Activated T-cell treated with anti-CD3 and anti-CD28 coated beads, Interleukin-2, amount 50 U/mL, for 48 hours (primary cell): ENCODE measurements around the gene PRMT7.

ENCODE experiments used
- DNase-seq, 2 experiments: peaks; one replicate each; pipeline ENCODE4 v3.0.0-alpha.2; 2020

Gene PRMT7

DNA sequence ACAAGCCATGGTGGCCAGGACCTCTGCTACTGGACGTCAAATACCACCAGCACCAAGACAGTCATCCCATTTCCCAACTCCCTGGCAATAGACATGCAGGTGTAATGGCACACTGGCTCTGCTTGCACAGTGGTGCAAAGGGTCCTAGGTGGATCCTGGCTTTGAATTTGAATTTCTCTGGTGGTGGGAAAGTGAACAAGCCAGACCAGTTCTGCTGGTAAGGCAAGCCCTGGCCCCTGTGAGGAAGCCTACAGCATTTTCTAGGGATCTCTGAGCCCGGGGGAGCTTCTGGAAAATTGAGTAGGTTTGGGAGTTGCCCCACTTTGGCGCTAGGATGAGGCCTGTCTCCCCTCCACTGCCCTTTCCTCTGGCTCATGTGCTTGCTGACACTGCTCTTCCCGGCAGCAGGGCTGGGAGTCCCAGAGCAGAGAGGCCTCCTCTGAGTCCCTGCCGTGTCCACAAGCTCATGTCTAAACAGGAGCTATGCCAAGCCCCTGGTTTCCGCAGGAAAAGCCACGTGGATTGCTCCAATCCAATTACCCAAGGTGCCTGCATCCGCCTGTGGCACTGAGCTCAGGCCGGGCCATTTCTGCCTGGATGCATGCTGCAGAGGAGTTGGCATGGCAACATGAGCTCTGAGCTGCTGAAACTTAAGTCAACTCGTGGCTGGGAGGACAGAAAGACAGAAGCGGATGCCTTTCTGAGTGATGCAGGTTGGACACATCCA, 67.0 kb downstream of the PRMT7 start:
- DNase-seq: no peak

DNA sequence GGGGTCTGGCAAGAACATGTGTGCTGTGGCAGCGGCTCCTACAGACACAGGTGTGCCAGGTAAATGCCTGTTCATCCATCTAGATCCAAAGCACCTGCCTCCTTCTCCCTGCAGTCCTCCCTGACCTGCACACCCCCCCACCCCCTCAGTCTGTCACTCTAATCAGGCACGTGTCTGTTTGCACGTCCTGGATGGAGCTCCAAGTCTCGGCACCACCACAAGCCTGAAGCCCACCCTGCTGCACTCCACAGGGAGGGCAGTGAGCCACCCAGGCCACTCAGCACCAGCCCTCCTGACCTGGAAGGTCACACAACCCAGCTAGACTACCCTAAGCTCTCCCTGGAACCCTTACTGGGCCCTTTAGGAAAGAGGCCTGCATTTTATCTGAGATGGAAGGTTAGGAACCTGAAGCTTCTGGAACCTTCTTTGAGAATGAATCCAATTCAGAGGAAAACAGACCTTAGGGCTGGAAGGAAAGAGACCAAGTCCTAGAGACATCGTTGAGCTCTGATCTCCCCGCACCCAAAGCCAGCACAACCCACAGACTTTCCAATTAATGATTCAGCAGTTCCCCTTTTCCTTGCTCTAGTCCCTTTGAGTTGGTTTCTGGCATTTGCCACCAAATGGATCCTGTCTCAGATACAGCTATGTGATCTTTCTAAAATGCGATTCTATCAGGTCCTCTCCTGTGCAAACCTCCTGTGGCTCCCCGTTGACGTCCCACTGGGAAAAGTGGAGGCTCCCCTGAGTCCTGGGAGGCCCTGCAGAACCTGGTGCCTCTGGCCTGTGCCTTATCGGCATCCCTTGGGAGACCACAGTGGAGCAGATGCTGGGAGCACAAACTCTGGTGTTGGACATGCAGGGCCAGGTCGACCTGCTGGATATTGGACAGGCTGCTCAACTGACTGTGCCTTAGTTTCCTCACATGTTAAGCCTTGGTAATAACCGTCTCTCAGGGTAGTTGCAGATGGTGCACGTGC, 67.9 kb downstream of the PRMT7 start:
- DNase-seq: no peak

DNA sequence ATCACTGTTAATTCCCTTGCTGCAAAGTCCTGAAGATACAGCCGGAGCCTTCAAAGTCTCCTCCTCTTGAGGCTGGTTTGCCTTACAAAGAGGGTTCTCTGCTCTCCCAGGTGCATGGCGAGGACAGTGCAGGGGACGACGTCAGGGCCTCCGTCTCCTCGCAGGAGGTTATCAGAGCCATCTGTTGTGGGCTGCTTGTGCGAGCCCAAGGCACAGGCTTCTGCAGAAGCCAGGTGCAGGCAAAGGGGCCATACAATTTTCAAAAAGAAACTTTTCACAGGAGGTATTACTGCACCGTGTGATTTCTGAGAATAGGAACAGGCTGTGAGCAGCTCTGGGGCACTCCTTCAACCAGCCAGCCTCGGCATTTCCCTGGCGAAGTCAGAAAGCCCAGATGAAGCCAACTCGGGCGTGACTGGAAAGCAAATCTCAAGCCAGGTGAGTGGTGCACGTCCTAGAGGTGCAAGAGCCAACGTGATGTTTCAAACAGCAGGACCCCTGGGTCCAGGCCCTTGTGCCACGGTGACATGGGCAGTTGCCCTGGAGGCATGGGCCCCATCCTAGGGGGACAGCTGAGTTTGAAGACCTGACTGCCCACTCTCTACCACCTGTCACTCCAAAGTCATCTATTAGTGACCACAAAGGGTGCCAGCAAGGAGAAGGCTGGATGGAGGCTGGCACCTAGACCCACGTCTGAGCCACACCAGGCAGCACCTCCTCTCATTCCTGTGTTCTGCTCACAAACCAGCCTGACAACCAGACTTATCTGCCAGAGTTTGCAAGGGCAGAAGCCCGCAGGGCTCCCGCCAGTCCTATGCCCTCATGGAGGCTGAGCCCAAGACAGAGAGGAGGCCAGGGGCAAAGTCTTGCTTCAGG, 68.9 kb downstream of the PRMT7 start:
- DNase-seq: no peak

DNA sequence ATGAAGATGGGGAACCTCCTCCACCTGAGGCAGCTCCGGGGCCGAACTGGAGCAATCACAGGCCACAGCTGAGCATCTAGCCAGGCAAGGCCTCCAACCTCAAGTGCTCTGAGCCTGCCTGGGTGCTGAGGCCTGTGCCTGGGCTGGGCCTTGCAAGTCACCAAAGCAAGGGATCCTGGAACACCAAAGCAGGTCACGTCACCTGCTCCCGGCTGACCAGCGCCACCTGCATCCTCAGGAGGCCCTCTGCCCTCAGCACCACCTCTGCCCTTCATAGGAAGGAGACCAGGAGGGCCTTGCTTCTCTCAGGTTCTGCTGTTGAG, 69.5 kb downstream of the PRMT7 start:
- no peak for DNase-seq

DNA sequence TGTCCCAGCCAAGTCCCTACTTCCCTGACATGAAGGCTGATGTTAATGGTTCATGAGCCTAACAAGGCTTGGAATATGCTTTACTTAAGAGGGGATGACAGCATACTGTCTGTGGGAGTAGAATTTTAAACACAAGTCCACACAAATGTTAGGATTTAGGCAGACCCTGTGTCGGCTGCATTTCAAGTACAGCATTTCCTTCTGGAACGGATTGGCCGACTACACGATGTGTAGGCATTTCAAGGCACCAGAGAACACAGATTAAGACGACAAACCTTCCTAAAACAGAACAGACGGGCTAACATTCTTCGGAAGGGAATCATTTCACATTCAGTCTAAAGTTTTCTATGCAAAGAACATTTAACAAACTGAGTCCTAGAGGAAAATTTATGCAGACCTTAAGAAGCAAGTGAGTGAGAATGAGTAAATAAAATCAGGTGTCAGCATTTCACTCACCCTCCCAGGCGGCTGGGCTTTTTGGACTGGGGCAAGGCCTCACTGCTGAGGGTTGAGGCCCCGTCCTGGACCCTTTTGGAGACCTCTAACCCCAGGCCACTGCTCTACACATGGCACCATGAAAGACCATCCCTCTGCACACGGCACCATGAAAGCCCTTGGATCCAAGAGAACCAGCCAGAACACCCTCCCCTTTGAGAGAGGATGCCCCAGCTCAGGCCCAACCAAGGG, 70.0 kb downstream of the PRMT7 start:
- DNase-seq: no peak

DNA sequence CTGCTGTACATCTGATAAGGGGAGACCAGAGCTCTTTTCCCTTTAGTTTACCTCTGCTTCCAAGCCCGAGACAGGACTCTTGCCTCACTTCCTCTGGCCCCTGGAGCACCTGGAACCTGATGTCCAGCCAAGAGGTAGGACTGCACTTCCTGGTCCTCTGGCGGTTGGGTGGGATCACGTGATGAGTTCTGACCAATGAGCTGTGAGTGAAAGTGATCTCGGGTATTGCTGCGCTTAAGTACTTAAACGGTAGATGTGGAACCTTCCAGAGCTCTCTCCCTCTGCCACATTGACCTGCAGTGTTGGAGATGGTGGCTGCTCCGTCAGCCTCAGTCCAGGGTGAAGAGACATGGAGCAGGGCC, 70.5 kb downstream of the PRMT7 start:
- no peak for DNase-seq

DNA sequence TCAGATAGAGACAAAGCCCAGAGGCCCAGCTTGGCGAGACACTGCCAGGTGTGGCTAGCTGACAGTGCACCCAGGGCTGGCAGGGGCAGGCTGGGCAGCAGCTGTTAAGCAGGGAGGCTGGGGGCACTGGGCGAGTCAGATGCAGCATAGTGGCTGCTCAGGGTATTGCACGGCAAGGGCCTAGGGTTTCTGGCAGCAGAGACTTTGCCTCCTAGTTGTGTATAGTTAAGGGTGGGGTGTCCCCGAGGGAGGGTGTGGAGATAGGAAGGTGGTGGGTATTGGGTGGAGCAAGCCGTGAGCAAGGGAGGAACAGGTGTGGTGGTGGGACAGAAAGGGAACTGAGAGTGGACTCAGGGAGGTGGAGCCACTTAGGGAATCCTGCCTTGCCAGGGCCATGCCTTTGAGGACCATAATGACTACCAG, 71.5 kb downstream of the PRMT7 start:
- DNase-seq: no peak

DNA sequence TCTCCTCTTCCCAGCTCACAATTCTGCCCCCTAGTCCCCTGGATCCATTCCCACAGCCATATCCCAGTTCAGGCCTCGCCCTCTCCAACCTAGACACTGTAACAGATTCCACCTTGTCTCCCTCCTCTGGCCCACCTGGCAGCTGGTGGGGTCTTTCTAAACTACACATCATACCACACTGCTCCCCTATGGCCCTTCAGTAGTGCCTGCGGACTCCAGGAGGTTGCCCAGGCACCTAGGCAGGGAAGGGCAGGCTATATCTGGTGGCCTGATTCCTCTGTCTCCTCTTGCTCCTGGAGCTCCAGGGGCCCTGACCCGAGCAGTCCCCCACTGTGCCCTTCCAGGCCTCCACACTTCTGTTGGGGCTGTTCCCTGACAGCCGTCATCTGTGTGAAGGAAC, 73.0 kb downstream of the PRMT7 start:
- no peak for DNase-seq

DNA sequence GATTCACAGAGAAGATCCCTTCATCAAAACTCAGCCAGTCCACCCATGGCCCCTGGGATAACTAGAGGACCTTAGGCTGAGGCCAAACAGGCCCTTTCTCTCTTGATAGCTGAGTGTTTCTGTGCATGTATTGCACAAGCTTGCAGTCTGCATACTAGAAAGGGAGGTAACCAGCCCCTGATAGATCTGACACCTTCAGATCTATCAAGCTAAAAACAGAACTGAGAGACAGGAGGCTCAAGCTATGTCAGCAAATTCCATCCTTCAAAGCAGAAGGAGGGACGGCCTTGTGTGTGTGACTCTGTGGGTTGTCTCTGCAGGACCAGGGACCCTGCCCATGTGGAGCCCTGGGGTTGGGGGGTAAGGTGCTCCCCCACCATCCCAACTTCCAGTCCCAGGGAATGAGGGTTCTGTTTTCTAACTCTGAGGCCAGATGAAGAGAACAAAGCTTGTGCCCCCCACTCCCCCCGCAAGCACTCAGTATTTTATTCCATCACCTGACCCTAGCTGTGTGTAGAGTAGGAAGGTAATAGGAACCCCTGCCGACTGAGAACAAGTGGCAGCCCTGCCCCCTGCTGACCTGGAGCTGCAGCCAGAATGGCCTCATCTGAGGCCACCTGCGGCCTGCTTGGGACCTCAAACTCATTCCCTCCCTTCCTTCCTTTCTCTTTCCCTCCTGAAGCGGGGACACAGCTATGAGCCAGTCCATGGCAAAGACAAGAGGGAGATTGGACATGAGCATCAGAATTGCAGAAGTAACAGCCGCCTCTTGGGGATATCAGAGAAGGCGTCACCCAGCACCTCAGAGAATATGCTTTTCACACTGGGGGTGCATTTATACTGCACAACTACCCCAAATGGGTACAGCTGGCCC, 73.7 kb downstream of the PRMT7 start:
- DNase-seq: no peak

DNA sequence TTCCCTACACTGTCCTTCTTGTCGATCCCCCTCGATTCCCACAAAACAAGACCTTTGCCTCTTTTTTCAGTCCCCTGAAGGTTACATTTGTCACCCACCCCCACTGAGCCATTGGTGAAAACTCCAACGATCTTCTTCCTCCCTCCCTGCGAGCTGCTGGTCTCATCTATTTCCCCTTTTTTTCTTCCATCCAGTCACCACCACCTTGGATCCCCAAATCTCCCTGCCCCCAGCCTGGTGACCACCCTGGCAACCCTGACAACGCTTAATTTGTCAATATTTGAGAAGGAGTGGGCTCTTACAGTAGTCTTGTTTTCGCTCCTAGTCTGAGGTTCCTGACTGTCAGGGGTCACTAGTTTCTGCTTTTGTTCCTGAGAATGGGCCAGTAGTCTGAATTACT, 74.6 kb downstream of the PRMT7 start:
- DNase-seq: no peak

DNA sequence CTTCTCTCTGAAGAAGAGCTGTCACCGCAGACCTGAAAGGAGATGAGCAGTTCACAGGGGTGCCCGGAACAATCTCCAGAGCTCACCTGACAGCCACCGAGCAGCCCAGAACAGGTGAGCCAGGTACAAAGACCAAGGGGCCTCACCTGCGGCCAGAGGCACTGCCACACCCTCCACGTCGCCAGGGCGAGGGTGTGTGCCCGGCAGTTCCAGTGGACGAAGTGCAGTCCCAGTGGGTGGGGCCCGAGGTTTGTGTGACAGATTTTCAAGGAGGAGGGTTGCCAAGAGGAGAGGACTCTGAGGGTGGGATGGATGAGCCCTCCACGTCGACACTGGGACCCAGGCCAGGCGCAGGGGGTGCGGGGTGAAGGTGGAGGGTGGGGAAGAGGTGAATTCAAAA, 75.8 kb downstream of the PRMT7 start:
- DNase-seq: no peak

DNA sequence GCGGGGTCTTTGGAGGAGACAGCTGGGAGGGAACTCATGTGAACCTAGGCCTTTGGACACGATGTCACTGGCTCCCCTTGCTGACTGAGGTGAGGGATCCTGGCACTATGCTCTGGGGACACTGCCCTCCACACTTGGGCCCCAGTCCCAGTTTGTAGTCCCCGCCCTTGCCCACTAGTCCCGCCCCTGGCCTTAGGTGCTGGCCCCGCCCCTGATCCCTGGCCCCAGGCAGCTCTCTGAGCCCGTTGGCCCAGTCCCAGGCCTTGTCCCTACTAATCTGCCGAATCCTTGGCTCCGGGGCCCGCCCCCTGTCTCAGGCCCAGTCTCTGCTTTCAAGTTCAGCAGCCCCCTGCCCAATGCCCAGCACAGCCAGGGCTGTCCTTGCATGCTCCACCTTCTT, 76.5 kb downstream of the PRMT7 start:
- DNase-seq: no peak

DNA sequence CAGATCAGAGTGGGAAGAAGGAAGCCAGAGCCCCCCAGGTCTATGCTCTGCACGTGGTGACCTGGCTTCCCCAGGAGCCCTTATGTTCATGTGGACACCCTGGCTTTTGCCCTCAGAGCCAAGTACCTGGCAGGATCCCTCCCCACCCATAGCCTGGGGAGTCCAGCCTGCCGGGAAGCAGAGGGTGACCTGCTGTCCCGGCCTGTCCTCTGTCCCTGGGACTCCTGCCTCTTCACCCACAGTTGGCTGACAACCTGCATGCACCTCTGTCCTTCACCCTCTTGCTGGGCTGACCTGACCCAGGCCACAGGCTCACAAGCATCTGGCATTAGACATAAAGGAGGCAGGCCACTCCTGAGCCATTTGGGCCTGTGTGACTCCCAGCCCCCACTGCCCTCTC, 77.3 kb downstream of the PRMT7 start:
- DNase-seq: no peak

DNA sequence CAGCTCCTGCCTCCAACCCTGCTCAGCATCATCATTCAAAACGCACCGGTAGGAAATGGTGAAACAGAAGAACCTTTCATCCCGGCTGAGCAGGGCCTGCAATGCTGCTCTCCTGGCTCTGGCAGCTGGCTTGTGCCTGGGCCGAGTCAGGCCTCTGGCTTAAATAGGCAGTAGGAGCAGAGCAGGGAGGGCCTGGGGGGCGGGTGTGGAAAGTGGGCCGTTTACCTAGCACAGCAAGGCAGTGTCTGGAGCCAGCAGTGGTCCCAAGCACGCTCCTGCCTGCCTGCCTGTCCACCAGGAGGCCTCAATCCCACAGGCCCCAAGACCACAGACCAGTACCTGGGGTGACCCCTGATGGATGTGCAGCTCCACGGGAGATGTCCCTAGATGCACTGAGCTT, 78.2 kb downstream of the PRMT7 start:
- DNase-seq: no peak

DNA sequence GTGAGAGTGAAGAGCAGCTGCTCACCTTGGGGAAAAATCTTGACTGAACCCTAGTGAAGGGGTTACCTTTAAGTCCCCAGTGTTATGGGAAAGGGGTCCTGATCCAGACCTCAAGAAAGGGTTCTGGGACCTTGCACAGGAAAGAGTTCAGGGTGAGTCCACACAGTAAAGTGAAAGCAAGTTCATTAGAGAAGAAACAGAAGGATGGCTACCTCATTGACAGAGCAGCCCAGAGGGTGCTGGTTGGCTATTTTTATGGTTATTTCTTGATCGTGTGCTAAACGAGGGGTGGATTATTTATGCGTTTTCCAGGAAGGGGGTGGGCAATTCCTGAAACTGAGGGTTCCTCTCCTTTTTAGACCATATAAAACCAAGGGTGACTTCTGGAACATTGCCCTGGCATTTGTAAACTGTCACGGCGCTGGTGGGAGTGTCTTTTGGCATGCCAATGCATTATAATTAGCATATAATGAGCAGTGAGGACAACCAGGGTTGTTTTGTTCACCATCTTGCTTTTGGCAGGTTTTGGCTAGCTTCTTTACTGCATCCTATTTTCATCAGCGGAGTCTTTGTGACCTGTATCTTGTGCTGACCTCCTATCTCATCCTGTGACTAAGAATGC, 79.0 kb downstream of the PRMT7 start:
- no peak for DNase-seq

DNA sequence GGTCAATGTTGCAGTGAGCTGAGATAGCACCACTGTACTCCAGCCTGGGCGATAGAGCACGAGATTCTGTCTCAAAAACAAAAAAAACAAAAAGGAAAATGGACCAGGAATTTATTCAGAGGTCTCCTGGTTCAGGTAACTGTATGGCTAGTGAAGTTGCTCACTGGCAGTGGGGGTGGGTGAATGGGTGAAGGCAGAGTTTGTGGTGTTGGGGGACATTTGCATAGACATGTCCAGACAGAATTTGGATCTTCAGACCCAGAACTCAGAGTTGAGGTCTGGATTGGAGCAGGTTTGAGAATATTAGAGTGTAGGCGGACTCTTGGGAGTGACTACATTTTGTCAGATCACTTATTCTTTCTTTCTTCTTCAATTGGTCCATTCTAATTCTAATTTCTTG, 82.5 kb downstream of the PRMT7 start:
- DNase-seq: no peak

DNA sequence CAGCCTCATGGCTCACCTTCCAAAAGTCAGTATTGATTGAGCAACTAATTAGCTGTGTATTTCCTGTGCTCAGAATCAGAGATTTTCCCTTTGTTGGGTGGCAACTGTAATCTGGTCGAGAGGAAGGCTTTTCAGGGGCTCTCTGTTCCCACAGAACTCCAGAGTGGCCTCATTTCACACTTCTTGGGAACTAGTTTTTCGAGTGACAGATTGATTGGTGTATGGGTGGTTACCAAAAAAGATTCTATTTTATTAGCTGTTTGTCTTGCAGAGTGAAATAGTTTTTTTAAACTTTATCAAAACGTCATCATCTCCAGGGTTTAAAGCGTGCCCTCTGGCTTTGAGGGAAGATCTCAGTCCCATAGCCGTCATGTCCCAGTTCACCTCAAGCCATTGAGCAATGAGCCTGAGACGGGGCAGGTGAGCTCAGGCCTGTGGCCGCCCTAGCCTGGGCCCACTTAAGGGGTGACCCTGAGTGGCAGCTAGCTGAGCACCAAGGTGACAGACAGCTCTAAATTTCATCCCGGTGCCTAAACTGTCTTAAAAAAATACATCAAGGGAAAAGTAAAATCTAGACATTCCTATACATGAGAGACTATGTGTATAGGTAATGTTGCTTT, 84.5 kb downstream of the PRMT7 start:
- DNase-seq: no peak

DNA sequence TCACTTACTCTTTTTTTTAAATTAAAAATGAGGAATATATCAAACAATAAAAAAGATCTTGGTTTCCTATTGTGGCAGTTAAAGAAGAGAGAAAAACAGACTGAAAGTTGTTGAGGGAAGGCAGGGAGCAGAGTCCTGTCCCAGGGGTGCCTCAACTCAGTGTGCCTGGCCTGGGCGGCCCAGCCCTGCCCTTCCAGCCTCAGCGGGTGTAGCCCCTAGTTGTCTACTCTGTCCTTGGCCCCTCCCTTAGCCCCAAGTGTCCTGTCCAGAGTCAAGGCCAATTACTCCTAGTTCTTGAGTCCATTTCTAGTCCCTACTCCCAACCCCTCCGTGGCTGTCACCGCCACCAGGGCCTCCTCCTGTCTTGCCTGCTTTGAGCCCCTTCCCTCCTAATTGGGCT, 85.0 kb downstream of the PRMT7 start:
- DNase-seq: no peak

DNA sequence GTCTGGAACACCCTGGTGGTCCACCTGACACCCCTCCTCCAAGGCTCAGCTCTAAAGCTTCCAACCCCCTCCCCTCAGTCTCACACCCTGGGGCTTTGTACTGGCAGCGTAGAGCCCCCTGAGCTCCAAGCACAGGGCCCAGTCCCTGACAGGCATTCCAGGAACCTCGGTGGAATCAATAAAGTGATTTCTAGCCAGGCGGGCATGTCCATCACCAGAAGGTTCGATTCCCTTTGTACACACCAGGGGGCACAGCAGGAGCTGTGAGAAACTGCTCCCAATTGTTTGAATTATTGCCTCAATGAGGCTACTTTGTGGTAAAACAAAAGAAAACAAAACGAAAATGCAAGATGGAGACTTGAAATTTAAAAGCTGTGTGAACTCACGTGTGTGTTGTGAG, 85.7 kb downstream of the PRMT7 start:
- DNase-seq: peak; percentile 56 to 59

DNA sequence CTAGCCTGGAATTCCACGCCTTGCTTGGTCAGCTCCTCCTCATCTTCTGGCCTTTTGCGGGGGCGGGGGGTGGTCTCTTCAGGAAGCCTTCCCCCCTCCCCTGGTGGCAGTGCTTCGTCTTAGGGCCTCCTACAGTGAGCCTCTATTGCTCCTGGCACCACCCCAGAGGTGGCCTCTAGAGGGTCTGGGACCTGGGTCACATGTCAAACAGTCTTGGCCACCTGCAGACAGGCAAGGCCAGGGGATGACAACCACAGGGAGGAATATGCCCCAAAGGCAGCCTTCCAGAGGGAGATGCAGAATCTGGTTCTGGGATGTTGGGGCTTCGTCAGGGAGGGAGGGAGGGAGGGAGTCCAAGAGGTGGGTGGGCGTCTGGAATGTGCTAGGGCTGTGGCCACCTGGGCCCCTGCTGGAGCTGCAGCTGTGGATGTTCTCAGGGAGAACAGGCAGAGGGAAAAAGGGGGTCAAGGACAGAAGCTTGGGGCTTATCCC, 86.9 kb downstream of the PRMT7 start:
- no peak for DNase-seq

DNA sequence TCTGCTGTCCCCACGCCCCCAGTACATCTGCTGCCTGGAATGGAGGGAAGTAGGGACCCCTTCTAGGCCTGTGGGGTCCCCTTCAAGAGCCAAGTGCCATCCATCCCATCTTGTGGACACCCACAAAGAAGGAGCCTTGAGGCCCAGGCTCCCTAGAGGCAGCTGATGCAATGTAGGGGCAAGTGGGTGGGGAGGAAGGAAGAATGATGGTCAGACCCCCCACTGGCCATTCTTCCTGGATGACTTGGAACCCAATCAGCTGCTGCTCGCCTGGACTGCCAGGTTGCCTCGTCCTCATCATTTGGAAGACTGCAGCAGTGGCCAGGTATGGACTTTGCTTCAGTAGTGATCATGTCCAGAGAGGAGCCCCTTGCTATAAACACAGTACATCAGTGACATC, 88.6 kb downstream of the PRMT7 start:
- DNase-seq: no peak
